Trophoblast cell (in vitro differentiated cells and primary cell): ENCODE measurements around the gene KLHL8.

Experiments used
- DNase-seq, 2 donors: peaks; one replicate each; pipeline ENCODE4 v3.0.0-alpha.2; 2016
- H2AFZ ChIP-seq: 2 replicates; pipeline ENCODE4 v1.6.1; 2013; ENCODE audit warnings: low read length, moderate library complexity, mild to moderate bottlenecking; ENCODE audit not compliant: insufficient read depth, poor library complexity
- H2AK5ac ChIP-seq: 2 replicates; pipeline ENCODE4 v1.6.1; 2013; ENCODE audit warnings: mild to moderate bottlenecking, low read length
- H2BK120ac ChIP-seq: 2 replicates; pipeline ENCODE4 v1.6.1; 2013; ENCODE audit warnings: low read length, mild to moderate bottlenecking, moderate library complexity; ENCODE audit not compliant: insufficient read depth, poor library complexity
- H2BK12ac ChIP-seq: 2 replicates; pipeline ENCODE4 v1.6.1; 2013; ENCODE audit warnings: mild to moderate bottlenecking, low read length, moderate library complexity
- H2BK5ac ChIP-seq: 2 replicates; pipeline ENCODE4 v1.6.1; 2013; ENCODE audit warnings: low read length, low read depth, moderate library complexity, mild to moderate bottlenecking; ENCODE audit not compliant: poor library complexity
- H3K14ac ChIP-seq: 2 replicates; pipeline ENCODE4 v1.6.1; 2013; ENCODE audit warnings: mild to moderate bottlenecking, low read length
- H3K18ac ChIP-seq: 2 replicates; pipeline ENCODE4 v1.6.1; 2013; ENCODE audit warnings: mild to moderate bottlenecking, low read length
- H3K23ac ChIP-seq: 2 replicates; pipeline ENCODE4 v1.6.1; 2013; ENCODE audit warnings: low read length
- H3K27ac ChIP-seq: 2 replicates; pipeline ENCODE4 v1.5.1; 2013; ENCODE audit warnings: low read depth, mild to moderate bottlenecking, inconsistent platforms, low read length, moderate library complexity
- H3K27me3 ChIP-seq: 2 replicates; pipeline ENCODE4 v1.6.1; 2013; ENCODE audit warnings: inconsistent platforms, mild to moderate bottlenecking, low read length, moderate library complexity; ENCODE audit not compliant: insufficient read depth
- H3K36me3 ChIP-seq, 2 experiments: 1 replicate in 1 of 2; 2 replicates in 1 of 2; pipeline ENCODE4 v1.6.1; 2013; ENCODE audit warnings: low read length in 2 of 2, mild to moderate bottlenecking in 2 of 2, moderate library complexity in 1 of 2; ENCODE audit not compliant: insufficient read depth in 2 of 2, control insufficient read depth in 1 of 2
- H3K4ac ChIP-seq: 2 replicates; pipeline ENCODE4 v1.6.1; 2013; ENCODE audit warnings: low read depth, mild to moderate bottlenecking, low read length, moderate library complexity
- H3K4me1 ChIP-seq, 2 experiments: 1 replicate in 1 of 2; 2 replicates in 1 of 2; pipeline ENCODE4 v1.6.1; 2013; ENCODE audit warnings: low read length in 2 of 2, mild to moderate bottlenecking in 2 of 2, moderate library complexity in 1 of 2; ENCODE audit not compliant: insufficient read depth in 2 of 2, control insufficient read depth in 1 of 2
- H3K4me2 ChIP-seq: 2 replicates; pipeline ENCODE4 v1.6.1; 2013; ENCODE audit warnings: inconsistent platforms, mild to moderate bottlenecking, low read length, moderate library complexity
- H3K4me3 ChIP-seq: 2 replicates; pipeline ENCODE4 v1.5.1; 2013; ENCODE audit warnings: mild to moderate bottlenecking, low read depth, low read length, inconsistent platforms
- H3K79me1 ChIP-seq: one replicate; pipeline ENCODE4 v1.6.1; 2013; ENCODE audit warnings: low read length
- H3K79me2 ChIP-seq: 2 replicates; pipeline ENCODE4 v1.6.1; 2013; ENCODE audit warnings: low read length, mild to moderate bottlenecking; ENCODE audit not compliant: control insufficient read depth, insufficient read depth, poor library complexity
- H3K9ac ChIP-seq: 2 replicates; pipeline ENCODE4 v1.6.1; 2013; ENCODE audit warnings: mild to moderate bottlenecking, low read length
- H3K9me3 ChIP-seq: 2 replicates; pipeline ENCODE4 v1.6.1; 2013; ENCODE audit warnings: low read depth, mild to moderate bottlenecking, control low read depth, inconsistent platforms, low read length; ENCODE audit not compliant: insufficient read depth
- H4K12ac ChIP-seq: 2 replicates; pipeline ENCODE4 v1.6.1; 2013; ENCODE audit warnings: low read depth, mild to moderate bottlenecking, low read length, moderate library complexity
- H4K8ac ChIP-seq: 2 replicates; pipeline ENCODE4 v1.6.1; 2013; ENCODE audit warnings: low read depth, mild to moderate bottlenecking, low read length, moderate library complexity
- H4K91ac ChIP-seq: one replicate; pipeline ENCODE4 v1.6.1; 2013; ENCODE audit warnings: low read depth, mild to moderate bottlenecking, low read length, moderate library complexity
- WGBS: extraction: QIAGEN DNeasy Blood & Tissue Kit; methylation state at CpG from one replicate; pipeline ENCODE4 v1.1.7; 2013; ENCODE audit warnings: missing lambda C conversion rate; ENCODE audit not compliant: insufficient read length, insufficient coverage; ENCODE audit errors: extremely low coverage; 5-methylcytosine and 5-hydroxymethylcytosine counted together

Gene KLHL8

GRCh38 chr4:87239194-87239593 is 18.8 kb upstream of the KLHL8 start:
- H3K4me2 ChIP-seq: no peak overlapping the region
- peaks cover 2% of the 10 kb centered on the region for H3K9me3 ChIP-seq
- H3K4me1 ChIP-seq: no peaks in the 10 kb centered on the region
- no CpG with 5 or more reads among the region's 5 CpGs for WGBS
- H3K36me3 ChIP-seq: no peaks in the 10 kb centered on the region
- no peak overlapping the region for H4K12ac ChIP-seq
- no peak overlapping the region for H2BK5ac ChIP-seq
- no peak overlapping the region for H2BK120ac ChIP-seq
- no peaks in the 10 kb centered on the region for H3K27me3 ChIP-seq
- H4K91ac ChIP-seq: no peak overlapping the region
- no peak overlapping the region for H3K4me3 ChIP-seq
- no peak overlapping the region for H3K9ac ChIP-seq
- no peak overlapping the region for H3K18ac ChIP-seq
- H3K79me1 ChIP-seq: no peaks in the 10 kb centered on the region
- H3K4ac ChIP-seq: no peak overlapping the region
- no peak for DNase-seq
- H3K27ac ChIP-seq: no peak overlapping the region
- no peak overlapping the region for H2AFZ ChIP-seq
- no peak overlapping the region for H2BK12ac ChIP-seq
- H3K79me2 ChIP-seq: no peaks in the 10 kb centered on the region
- H2AK5ac ChIP-seq: no peak overlapping the region
- H4K8ac ChIP-seq: no peak overlapping the region
- H3K14ac ChIP-seq: no peak overlapping the region
- no peak overlapping the region for H3K23ac ChIP-seq

DNA sequence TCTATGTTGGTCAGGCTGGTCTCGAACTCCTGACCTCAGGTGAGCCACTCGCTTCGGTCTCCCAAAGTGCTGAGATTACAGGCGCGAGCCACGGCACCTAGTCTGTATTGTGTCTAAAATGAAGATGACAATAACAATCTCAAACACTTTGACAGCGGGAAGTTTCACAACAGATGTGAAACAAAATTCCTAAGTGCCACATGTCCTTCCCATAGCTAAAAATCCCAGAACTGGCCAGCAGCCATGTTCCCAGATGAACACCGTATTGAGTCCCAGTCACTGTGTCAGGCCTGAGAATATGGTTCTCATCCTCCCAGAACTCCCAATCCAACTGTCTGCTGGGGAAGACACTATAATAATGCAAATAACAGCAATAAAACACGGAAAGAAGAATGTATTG is 16.4 kb upstream of the KLHL8 start:
- Histone ChIP-seq H3K18ac (no peak overlapping the region), H3K9ac (no peak overlapping the region), H3K4ac (no peak overlapping the region), H3K27me3 (no peaks in the 10 kb centered on the region), H2BK120ac (no peak overlapping the region), H2BK12ac (no peak overlapping the region), H3K27ac (no peak overlapping the region), H3K79me2 (no peaks in the 10 kb centered on the region), H4K91ac (peak overlapping the region; percentile 6), H3K4me1 (no peaks in the 10 kb centered on the region), H4K12ac (no peak overlapping the region), H3K14ac (no peak overlapping the region), H2BK5ac (no peak overlapping the region), H3K9me3 (no peaks in the 10 kb centered on the region), H2AK5ac (no peak overlapping the region), H3K79me1 (peaks cover 2% of the 10 kb centered on the region), H4K8ac (no peak overlapping the region), H3K4me2 (no peak overlapping the region), H2AFZ (no peak overlapping the region), H3K4me3 (no peak overlapping the region), H3K36me3 (no peaks in the 10 kb centered on the region), H3K23ac (no peak overlapping the region)
- peak; percentile 14 to 62 for DNase-seq
- no CpG with 5 or more reads among the region's 9 CpGs for WGBS

DNA sequence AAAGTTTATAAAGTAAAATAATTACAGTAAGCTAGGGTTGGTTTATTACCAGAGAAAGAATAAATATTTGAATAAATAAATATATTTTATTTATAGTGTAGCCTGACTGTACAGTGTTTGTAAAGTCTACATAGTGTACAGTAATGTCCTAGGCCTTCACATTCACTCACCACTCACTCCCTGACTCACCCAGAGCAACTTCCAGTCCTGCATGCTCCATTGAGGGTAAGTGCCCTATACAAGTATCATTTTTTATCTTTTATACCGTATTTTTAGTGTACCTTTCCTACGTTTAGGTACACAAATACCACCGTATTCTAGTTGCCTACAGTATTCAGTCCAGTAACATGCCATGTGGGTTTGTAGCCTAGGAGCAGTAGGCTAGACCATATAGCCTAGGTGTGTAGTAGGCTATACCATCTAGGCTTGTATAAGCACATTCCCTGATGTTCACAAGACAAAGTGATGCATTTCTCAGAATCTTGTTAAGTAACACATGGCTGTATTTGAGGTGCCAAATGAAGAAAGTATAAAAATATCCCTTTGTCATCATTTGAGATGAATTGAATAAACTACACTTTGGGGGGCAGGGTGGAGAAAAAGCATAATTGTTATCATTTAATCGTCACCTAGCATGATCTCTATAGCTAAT is 14.7 kb upstream of the KLHL8 start:
- no peaks in the 10 kb centered on the region for H3K27me3 ChIP-seq
- H3K79me1 ChIP-seq: peaks cover 2% of the 10 kb centered on the region
- H3K4me3 ChIP-seq: no peak overlapping the region
- no peak overlapping the region for H3K4me2 ChIP-seq
- H3K14ac ChIP-seq: no peak overlapping the region
- no peak overlapping the region for H2BK5ac ChIP-seq
- no peak overlapping the region for H4K91ac ChIP-seq
- no peak overlapping the region for H3K9ac ChIP-seq
- H4K12ac ChIP-seq: no peak overlapping the region
- WGBS: no CpG with 5 or more reads among the region's 4 CpGs
- no peaks in the 10 kb centered on the region for H3K79me2 ChIP-seq
- H3K4ac ChIP-seq: no peak overlapping the region
- no peak overlapping the region for H3K18ac ChIP-seq
- no peak overlapping the region for H4K8ac ChIP-seq
- H2AK5ac ChIP-seq: no peak overlapping the region
- no peak overlapping the region for H2BK120ac ChIP-seq
- no peak overlapping the region for H2BK12ac ChIP-seq
- DNase-seq: peak in 1 of 2 donors; percentile 46
- H3K36me3 ChIP-seq: no peaks in the 10 kb centered on the region
- H2AFZ ChIP-seq: no peak overlapping the region
- H3K23ac ChIP-seq: no peak overlapping the region
- H3K27ac ChIP-seq: no peak overlapping the region
- H3K9me3 ChIP-seq: no peaks in the 10 kb centered on the region
- no peaks in the 10 kb centered on the region for H3K4me1 ChIP-seq

DNA sequence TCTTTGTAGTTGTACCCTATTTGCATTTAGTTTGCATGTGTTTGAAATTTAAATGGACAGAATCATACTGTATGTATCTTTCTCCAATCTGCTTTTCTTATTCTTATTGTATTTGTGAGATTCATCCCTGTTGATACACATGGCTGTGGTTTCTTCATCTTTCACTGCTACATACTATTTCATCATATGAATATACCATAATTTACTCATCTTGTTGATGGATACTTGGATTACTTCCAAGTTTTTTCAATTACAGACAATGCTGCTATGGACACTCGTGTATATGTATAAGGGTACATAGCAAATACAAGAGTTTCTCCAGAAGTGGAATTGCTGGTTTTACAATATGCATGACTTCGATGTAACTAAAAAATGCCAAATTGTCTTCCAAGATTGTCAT is 11.8 kb upstream of the KLHL8 start:
- WGBS: no CpG with 5 or more reads among the region's 2 CpGs
- Histone ChIP-seq H3K9ac (no peak overlapping the region), H3K23ac (no peak overlapping the region), H2AFZ (no peak overlapping the region), H2AK5ac (no peak overlapping the region), H4K91ac (no peak overlapping the region), H3K4me3 (no peak overlapping the region), H3K4me1 (no peaks in the 10 kb centered on the region), H3K79me1 (peaks cover 2% of the 10 kb centered on the region), H3K27me3 (no peaks in the 10 kb centered on the region), H4K12ac (no peak overlapping the region), H2BK12ac (no peak overlapping the region), H3K18ac (no peak overlapping the region), H4K8ac (no peak overlapping the region), H3K9me3 (no peaks in the 10 kb centered on the region), H3K79me2 (no peaks in the 10 kb centered on the region), H2BK120ac (no peak overlapping the region), H3K4me2 (no peak overlapping the region), H3K36me3 (no peaks in the 10 kb centered on the region), H2BK5ac (no peak overlapping the region), H3K14ac (no peak overlapping the region), H3K27ac (no peak overlapping the region), H3K4ac (no peak overlapping the region)
- DNase-seq: peak in 1 of 2 donors; percentile 58
